ENCODE measurements around the gene DOK1.

DOK1 gene

GRCh38 chr2:74571058-74571457 lies 16.5 kb downstream of the DOK1 start:
- no peak for DNase-seq

- DNase-seq, result no peak
These were observed 17.8 kb downstream of the DOK1 start for GRCh38 chr2:74572178-74572925.

- no peak for DNase-seq
These were observed 19.4 kb downstream of the DOK1 start for GRCh38 chr2:74573747-74574562.

GRCh38 chr2:74575320-74575719 lies 20.8 kb downstream of the DOK1 start:
- DNase-seq, result no peak

- no peak for DNase-seq
These were observed 21.8 kb downstream of the DOK1 start for GRCh38 chr2:74576211-74576862.

- no peak for DNase-seq
These were observed 22.3 kb downstream of the DOK1 start for GRCh38 chr2:74576863-74577229.

GRCh38 chr2:74577448-74577847 lies 22.9 kb downstream of the DOK1 start:
- no peak for DNase-seq

- DNase-seq, result no peak
These were observed 23.9 kb downstream of the DOK1 start for GRCh38 chr2:74578408-74578807.

GRCh38 chr2:74581463-74581862 lies 26.9 kb downstream of the DOK1 start:
- DNase-seq, result no peak

GRCh38 chr2:74582184-74582583 lies 27.7 kb downstream of the DOK1 start:
- no peak for DNase-seq

GRCh38 chr2:74583504-74583903 lies 29.0 kb downstream of the DOK1 start:
- DNase-seq, result no peak

GRCh38 chr2:74584088-74584645 lies 29.6 kb downstream of the DOK1 start:
- DNase-seq, result no peak

- no peak for DNase-seq
These were observed 31.1 kb downstream of the DOK1 start for GRCh38 chr2:74585406-74586185.

GRCh38 chr2:74587664-74588277 lies 33.3 kb downstream of the DOK1 start:
- DNase-seq, result peak; percentile 59

GRCh38 chr2:74588664-74589063 lies 34.1 kb downstream of the DOK1 start:
- DNase-seq, result no peak

- no peak for DNase-seq
These were observed 39.6 kb downstream of the DOK1 start for GRCh38 chr2:74593826-74594772.

GRCh38 chr2:74596584-74596983 lies 42.1 kb downstream of the DOK1 start:
- DNase-seq, result no peak

GRCh38 chr2:74597410-74597809 lies 42.9 kb downstream of the DOK1 start:
- DNase-seq, result no peak

- no peak for DNase-seq
These were observed 45.2 kb downstream of the DOK1 start for GRCh38 chr2:74599676-74600075.

- DNase-seq, result no peak
These were observed 48.2 kb downstream of the DOK1 start for GRCh38 chr2:74602586-74603281.

All from activated naive CD4-positive, alpha-beta T cell treated with Interleukin-2 at 50 U/mL for 16 hours (primary cell).